NK-92 (cell line): ENCODE data around the gene KXD1.

Experiments used
- DNase-seq: peaks from one replicate; lab custom pipeline; 2025; ENCODE audit not compliant: unreplicated experiment; lab: John Stamatoyannopoulos, UW

Gene KXD1

GRCh38 chr19:18612772-18613588, 55.3 kb downstream of the KXD1 start, which contains the start of gene TMEM59L:
Gene TMEM59L (plus strand): TSS chr19:18612870. CDS start chr19:18612959, 89 bp downstream.
- no peak for DNase-seq

DNA sequence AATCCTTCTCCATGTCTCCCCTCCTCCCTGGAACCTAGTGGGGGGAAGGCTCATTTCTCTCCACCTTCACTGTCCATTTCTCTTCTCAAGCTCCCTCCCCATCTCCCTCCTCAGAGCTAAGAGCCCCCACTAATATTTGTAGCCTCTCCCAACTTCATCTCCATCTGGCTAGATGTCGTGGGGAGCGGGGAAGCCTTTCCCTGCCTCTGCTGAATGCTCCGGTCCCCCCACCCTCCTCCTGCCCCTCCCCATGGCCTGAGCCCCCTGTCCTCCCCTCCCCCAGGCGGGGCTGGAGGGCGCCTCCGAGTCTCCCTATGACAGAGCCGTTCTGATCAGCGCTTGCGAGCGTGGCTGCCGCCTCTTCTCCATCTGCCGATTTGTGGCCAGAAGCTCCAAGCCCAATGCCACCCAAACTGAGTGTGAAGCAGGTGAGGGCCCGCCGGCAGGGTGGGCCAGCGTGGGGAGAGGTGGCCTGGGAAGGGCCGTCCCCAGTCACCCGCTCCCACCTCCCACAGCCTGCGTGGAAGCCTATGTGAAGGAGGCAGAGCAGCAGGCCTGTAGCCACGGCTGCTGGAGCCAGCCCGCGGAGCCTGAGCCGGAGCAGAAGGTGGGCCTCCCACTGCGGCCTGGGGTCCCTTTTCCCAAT, 56.0 kb downstream of the KXD1 start:
- no peak for DNase-seq

GRCh38 chr19:18616023-18616422, 58.4 kb downstream of the KXD1 start:
- no peak for DNase-seq

- DNase-seq, result no peak
These were observed 59.9 kb downstream of the KXD1 start for GRCh38 chr19:18617562-18617961.

DNA sequence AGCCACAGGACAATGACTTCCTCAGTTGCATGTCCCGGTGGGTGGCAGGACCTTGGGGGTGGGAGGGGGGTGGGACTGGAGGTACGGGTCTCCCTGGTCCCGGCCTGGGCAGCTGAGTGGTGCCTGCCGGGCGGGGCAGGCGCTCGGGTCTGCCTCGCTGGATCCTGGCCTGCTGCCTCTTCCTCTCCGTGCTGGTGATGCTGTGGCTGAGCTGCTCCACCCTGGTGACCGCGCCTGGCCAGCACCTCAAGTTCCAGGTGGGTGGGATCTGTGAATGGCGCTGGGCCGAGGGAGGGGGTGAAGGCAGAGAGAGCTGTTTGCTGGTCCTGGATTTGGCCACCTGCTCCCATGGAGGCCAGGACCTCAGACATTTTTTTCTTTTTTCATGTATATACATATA, 60.6 kb downstream of the KXD1 start:
- no peak for DNase-seq
